Left colon (tissue), 2 donors: Measurements from ENCODE around the gene PIK3CG. TPM values are rescaled to one million over a fixed set of nuclear protein-coding genes. Genes with fewer than 3 reads are reported as not detected.
"Not testable (repeated sequence)": the region's sequence is repeated elsewhere in the genome, so short reads cannot be mapped to it uniquely, and the experiment has no call there.

Experiments used
- ATAC-seq: fragments of 200-7000 bp; cut with Tn5 transposase; one replicate; pipeline ENCODE4 v1.9.1; 2020; ENCODE audit warnings: mild to moderate bottlenecking, moderate library complexity
- DNase-seq, 2 donors: peaks; one replicate each; pipeline ENCODE4 v3.0.0-alpha.2; 2020
- intact Hi-C, 2 donors: fragments of 100-400 bp; cut with DNase I in 1 of 2; cut with micrococcal nuclease in 1 of 2; formaldehyde crosslinking; loops; one replicate each; pipeline versions ENCODE4 v1.11.2 to v1.14.0; 2022; cut with DNase I, micrococcal nuclease
- long read RNA-seq: library from polyadenylated mRNA; unstranded; transcript quantifications from one replicate; pipeline ENCODE4 v2.0.0, GENCODE V29; 2021
- total RNA-seq, 2 donors: library from RNA; stranded (reverse); fragmentation: NEBNext Ultra II Directional; extraction: Animal tissue kit (Norgen Biotek cat#: 25700); gene quantifications; one replicate each; pipeline ENCODE4 v1.2.1, GENCODE V29; 2021
- donor health status: DM: no; HTN: no; CAD: no.
- donor health status: DM: yes; HTN: yes; CAD: no.

The PIK3CG gene
- total RNA-seq, result 1 to 10 TPM; 3.6 to 5.9 TPM
- long read RNA-seq, result 0 reads

DNA sequence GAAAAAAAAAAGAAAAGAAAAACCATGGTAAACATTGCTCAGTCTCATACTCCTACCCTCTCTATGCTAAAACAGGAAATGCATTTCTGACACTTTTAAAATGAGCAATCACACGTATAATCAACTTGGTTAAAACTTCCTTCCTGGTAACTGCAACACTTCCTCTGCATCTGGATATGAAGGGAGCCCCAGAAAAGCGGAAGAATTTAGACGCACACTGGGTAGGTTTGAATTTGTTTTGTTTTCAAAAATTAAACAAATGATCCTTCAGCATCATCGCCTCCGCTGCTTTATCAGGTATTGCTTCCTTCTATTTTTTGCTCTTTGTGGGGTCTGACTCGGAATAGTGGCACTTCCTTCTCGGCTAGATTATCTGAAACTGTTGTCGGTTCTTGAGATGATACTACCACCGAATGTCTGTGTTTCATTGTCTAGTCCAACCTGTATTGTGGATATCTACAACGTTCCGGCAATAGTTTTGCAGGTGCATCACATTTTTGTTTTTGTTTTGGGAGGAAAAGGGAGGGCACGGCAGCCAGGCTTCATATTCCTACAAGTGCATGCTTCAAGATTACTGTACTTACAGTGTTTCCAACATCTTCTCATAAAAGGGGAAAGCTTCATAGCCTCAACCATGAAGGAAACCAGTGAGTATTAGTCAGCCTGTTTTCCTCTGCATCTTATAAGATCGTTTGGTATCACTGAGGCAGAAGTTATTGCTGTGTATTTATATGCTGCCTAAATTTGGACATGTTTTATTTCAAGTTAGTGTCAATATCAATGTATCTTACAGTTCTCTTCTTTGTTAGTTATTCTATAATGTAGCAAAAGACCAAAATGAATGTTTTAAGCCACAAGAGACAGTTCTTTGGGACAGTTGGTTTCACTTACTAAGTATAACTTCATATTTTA, at the start of gene PIK3CG:
PIK3CG (plus strand) TSS at position 153 of the 912 bp plus-strand sequence. CDS start 2,280 bp downstream, outside the sequence.
- intact Hi-C loops, result no loop called here
- ATAC-seq (peak; percentile 42), DNase-seq (peak in 1 of 2 donors; percentile 8)

DNA sequence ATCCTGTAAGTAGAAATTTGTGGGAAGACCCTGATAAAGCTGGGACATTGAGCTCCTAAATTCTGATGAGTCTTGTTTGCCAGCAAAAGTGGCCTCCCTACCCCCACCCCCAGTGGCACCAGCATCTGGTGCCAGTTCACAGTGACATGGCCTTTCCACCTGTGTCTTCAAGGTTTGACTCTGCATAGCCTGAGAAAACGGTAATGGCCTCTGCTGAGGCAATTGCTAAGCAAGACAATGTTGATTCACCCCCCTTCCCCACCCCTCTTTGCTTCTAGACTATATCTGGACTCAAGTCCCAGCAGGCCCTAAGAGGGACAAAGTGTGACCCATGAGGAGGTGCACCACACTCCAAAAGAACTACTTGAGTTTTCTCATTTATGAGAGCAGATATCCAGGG, 48.0 kb upstream of the PIK3CG start:
- ATAC-seq (no peak), DNase-seq (no peak)
- intact Hi-C loops, result no loop called here

DNA sequence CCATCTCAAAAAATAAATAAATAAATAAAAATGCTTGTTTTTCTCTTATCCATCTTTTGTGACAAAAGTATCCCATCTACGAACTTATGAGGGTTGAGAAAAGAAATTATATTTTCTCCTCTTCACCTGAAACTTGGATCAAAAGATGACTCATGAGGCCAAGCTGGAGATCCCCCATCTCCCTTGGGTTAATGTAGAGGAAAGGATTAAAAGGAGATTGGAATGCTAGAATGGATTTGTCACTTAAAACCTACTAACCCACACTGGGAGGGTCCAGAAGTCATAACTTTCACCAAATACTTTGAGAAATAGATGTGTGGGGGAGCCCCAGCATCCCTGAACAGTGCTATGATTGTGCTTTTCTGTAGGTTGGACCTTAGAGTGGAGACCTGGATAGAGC, 46.3 kb upstream of the PIK3CG start:
- ATAC-seq, result no peak
- DNase-seq, result no peak
- intact Hi-C loops, result no loop called here

DNA sequence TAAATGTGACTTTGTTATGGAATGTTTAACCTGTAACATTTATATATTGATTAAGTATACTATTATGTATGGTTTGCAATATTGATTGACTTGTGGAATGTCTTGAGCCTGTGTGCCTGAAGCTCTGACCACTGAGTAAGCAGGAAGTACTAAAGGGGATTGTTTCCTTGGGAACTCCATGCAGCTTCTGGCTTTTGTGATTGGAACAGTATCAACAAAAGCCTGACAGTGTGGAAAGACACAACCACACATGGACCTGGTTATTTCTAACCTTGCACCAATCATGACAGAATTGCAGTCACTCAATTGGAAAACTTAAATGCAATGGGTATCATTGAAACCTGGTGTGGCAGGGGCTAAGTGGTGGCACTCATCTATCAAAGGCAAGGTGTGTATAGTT, 45.5 kb upstream of the PIK3CG start:
- ATAC-seq (no peak), DNase-seq (no peak)
- intact Hi-C loops, result no loop called here

DNA sequence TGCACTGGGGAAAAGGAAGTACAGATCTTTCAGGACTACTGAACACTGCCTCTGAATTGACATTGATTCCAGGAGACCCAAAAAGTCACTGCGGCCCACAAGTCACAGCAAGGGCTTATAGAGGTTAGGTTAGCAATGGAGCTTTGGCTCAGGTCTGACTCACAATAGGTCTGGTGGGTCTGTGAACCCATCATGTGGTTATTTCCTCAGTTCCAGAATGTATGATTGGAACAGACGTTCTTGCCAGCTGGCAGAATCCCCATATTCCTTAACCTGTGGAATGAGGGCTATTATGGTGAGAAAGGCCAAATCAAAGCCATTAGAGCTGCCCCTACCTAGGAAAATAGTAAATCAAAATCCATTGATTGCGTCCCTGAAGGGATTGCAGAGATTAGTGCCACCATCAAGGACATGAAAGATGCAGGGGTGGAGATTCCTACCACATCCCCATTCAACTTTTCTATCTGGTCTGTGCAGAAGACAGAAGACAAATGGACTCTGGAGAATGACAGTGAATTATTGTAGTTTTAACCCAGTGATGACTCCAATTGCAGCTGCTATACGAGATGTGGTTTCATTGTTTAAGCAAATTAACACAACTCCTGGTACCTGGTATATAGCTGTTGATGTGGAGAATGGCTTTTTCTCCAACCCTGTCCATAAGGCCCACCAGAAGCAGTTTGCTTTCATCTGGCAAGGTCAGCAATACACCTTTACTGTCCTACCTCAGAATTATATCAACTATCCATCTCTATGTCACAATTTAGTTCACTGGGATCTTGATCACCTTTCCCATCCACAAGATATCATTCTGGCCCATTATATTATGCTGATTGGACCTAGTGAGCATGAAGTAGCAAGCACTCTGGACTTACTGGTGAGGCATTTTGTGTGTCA, 44.5 kb upstream of the PIK3CG start:
- ATAC-seq, result no peak
- DNase-seq, result no peak

DNA sequence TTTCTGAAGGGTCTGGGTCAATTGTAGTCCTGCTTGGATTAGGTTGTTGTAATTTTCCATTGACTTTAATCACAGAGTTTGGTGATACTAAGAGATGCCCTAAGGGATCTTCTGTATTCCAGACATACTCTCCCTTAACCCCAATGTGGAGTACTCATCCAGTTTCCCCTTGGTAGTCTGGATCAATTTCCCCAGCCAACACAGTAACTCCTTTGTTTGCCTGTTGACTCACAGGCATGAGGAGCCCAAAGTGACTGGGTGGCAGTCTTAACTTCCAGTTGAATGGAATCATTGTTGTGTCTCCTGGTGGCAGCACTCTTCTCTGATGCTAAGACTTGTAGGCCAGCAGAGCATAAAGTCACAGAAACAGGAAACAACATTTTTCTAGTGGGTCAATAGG, 41.5 kb upstream of the PIK3CG start:
- intact Hi-C loops, result no loop called here
- no peak for DNase-seq
- no peak for ATAC-seq

More for the DNA sequence above, 44.5 kb upstream of the PIK3CG start:
- intact Hi-C loops, result no loop called here

DNA sequence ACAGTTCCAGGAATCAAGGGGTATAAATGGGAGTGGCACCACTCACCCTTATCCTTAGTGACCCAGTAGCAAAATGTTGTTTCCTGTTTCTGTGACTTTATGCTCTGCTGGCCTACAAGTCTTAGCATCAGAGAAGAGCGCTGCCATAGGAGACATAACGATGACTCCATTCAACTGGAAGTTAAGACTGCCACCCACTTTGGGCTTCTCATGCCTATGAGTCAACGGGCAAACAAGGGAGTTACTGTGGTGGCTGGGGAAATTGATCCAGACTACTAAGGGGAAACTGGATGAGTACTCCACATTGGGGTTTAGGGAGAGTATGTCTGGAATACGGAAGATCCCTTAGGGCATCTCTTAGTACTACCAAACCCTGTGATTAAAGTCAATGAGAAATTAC, 40.6 kb upstream of the PIK3CG start:
- intact Hi-C loops, result no loop called here
- ATAC-seq (no peak), DNase-seq (no peak)

DNA sequence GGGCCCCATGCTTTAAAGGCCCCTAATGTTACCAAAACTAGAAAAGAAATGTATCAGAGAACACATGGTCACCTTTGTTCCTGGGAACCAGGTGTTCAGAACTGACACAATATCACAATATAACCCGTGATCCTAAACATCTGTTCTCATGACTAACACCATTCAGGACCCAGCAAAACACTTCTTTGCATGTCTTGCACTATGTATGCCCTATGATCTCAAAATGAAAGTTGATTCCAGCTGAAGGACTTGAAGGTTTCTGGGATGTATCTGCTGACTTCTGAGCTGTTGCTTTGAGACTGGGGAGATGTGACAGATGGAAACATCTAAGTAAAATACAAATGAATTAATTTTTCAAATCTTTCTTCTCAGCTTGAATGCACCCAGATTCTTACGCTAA, 37.5 kb upstream of the PIK3CG start:
- DNase-seq (no peak), ATAC-seq (no peak)
- intact Hi-C loops, result no loop called here

DNA sequence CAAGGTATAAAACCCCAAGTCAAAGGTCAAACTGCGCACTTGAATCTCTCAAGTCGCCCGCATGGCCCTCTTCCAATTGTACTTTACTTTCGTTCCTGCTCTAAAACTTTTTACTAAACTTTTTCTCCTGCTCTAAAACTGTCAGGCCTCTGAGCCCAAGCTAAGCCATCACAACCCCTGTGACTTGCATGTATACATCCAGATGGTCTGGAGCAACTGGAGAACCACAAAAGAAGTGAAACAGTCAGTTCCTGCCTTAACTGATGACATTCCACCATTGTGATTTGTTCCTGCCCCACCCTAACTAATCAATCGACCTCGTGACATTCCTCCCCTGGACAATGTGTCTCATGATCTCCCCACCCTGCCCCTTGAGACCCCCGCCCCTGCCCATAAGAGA, 35.6 kb upstream of the PIK3CG start:
- DNase-seq (no peak), ATAC-seq (no peak)
- intact Hi-C loops, result no loop called here

DNA sequence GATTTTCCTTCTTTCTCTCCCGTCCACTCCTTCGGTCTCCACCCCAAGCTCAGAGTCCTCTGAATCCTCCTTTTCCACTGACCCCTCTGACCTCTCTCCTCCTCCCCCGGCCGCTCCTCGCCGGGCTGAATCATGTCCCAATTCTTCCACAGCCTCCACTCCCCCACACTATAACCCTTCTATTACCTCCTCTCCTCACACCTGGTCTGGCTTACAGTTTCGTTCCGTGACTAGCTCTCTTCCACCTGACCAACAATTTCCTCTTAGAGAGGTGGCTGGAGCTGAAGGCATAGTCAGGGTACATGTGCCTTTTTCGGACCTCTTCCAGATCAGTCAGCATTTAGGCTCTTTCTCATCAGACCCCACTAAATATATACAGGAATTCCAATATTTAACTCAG, 34.2 kb upstream of the PIK3CG start:
- intact Hi-C loops, ATAC-seq, DNase-seq: not testable (repeated sequence)

DNA sequence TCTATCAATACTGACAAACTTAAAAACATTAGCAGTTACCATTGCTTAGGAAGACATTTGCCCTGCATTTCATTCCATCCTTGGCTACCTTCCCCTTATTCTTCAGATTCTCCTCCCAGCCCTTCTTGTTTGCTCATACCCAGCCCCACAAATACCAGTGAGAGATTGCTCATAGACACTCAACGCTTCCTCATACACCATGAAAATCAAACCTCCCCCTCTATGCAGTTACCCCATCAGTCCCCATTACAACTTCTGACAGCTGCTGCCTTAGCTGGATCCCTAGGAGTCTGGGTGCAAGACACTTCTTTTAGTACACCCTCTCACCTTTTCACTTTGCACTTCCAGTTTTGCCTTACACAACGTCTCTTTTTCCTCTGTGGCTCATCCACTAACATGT, 28.3 kb upstream of the PIK3CG start:
- DNase-seq (no peak), ATAC-seq (no peak)
- intact Hi-C loops, result no loop called here

DNA sequence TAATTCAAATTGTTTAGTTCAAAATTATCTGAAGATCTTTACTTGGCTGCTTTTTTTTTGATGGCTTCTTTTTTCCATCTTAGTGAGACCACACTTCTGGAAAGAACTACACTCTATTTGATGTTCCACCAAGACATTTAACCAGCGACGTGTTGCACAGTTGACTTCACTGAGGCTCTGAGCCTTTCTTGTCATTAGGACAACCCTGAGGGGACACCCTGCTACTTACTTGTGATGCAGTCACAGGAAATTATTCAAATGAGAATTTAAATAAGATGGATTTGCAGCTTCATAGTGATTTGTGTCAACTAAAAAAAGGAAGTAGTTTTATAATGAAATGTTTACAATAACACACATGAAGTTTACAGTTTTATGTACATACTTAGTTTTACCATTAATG, 25.6 kb upstream of the PIK3CG start:
- ATAC-seq, result no peak
- intact Hi-C loops, result no loop called here
- DNase-seq, result no peak

DNA sequence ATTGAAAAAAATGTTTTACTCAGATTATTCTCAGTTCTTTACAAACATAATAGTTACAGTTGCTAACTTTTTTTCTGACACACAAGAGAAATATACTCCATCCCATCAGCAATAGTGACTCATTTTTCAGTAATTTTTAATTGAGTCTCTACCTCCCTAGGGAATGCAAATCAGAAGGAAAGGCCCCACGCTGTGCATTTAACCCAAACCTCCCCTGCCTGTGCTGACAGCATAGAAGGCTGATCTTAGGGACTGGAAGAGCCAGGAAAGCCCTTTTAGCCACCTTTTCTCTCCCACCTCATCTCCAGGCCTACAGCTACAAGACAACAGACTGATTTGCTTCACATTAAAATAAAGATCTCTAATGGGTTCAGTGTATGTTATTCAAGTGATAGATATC, 24.7 kb upstream of the PIK3CG start:
- intact Hi-C loops, result no loop called here
- DNase-seq (no peak), ATAC-seq (no peak)

DNA sequence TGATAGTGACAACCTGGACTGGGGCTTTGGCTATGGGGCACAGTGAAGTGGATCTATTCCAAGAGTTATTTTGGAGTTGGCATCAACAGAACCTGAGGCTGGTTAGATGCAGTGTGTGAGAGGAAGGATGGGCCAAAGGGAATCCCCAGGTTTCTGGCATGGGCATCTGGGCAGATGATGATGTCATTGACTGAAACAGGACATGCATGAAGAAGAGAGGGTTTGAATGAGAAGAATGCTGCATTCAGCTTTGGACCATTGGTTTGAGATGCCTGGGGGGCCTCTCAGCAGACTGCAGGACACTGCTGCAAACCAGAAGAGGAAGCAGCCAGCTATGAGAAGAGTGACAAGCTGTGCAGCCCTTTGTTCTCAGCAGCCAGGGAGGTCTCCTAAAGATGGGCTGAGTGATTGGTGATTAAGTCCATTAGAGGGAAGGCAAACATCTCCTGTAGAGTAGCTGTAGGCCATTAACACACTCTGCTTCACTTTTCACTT, 23.1 kb upstream of the PIK3CG start:
- no peak for DNase-seq
- no peak for ATAC-seq
- intact Hi-C loops, result no loop called here

DNA sequence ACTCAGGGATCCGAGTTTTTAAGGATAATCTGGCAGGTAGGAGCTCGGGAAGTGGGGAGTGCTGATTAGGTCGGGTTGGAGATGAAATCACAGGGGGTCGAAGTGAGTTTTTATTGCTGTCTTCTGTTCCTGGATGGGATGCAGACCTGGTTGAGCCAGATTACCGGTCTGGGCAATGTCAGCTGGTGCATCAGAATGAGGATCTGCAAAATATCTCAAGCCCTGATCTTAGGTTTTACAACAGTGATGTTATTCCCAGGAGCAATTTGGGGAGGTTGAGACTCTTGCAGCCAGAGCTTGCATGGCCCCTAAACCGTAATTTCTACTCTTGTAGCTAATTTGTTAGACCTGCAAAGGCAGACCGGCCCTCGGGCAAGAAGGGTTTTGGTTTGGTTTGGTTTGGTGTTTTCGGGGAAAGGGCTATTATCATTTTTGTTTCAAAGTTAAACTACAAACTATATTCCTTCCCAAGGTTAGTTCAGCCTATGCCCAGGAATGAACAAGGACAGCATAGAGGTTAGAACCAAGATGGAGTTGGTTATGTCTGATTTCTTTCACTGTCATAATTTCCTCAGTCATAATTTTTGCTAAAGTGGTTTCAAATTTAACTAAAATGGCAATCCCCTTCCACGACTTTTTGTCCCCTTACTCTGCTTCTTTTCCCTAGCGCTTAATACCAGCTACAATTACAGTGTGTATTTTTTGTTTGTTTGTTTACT, 20.6 kb upstream of the PIK3CG start:
- no peak for ATAC-seq

DNA sequence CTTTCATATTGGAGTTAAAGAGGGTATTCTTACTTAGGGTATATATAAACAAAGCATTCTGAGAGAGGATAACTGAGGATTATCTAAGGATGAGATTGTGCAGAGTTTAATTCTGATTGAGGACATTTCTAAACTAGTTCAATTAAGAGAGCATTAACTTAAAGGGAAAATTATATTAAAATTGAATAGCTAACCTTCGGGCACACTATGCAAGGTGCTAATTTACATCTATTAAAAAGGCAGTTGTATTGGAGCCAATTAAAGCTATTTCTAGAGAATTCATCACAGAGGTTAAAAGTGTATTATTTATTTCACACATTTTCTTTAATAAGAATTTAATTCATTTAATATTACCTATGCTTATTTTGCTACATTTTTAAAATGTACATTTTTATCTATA, 17.0 kb upstream of the PIK3CG start:
- DNase-seq (no peak), ATAC-seq (no peak)
- intact Hi-C loops, result no loop called here

More for the DNA sequence above, 20.6 kb upstream of the PIK3CG start:
- no peak for DNase-seq
- intact Hi-C loops, result no loop called here

DNA sequence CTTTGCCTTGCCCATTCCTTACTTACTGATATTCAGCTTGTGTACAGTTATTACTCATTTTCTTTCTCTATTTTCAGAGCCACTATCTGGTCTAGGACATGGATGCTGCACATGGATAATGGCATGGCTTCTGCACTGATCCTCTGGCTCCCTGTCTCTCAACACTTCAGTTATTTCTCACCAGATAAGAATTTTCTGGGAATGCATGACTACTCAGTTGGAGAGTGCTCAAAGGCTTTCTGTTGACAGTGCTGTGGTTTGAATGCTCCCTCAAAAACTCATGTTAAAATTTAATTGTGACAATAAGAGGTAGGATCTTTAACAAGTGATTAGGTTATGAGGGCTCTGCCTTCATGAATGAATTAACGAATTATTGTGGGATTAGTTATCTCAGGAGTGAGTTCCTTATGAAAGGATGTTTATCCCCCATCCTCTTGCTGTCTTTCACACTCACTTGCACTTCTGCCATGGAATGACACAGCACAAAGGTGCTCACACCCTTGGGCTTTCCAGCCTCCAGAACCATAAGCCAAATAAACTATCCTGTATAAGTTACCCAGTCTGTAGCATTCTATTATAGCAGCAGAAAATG, 16.1 kb upstream of the PIK3CG start:
- ATAC-seq, result no peak

DNA sequence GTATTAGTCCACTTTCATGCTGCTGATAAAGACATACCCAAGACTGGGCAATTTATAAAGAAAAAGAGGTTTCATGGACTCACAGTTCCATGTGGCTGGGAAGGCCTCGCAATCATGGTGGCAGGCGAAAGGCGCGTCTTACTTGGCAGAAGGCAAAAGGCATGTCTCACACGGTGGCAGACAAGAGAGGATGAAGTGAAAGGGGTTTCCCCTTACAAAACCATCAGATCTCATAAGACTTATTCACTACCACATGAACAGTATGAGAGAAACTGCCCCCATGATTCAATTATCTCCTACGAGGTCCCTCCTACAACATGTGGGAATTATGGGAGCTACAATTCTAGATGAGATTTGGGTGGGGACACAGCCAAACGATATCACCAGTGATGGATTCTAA, 13.4 kb upstream of the PIK3CG start:
- DNase-seq, intact Hi-C loops, ATAC-seq: not testable (repeated sequence)

More for the DNA sequence above, 16.1 kb upstream of the PIK3CG start:
- intact Hi-C loops, result no loop called here
- no peak for DNase-seq
